ENCODE measurements around the gene SHB.

DNA sequence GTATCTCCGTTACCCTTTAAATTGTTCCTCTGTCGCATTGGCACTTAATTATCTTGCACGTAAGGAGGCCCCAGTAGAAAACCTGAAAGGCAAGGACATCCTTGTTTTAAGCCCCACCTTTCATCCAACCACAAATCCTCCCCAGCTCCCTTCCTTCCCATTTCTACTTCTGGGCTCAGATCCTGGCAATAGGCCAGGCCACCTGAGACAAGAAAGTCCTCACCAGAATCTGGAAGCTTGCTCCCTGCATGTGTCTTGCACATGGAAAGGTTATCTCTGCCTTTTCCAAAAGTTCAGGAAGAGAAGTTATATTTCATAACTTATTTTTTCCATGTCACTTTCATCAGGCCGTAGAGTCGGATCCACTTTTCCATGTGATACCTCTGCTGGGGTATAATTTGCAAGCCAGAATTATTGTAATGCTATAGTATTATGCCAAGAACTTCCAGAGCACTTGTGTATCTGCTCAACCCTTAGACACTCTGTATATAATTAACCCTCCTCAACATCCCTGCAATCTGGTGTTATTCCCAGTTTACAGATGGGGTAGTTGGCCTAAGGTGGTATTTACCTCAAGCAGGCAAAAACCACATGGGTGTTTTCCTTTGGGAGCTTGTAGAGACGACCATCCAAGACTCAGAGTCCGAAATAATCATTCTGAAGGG, 2.6 kb upstream of the SHB start:
- TF ChIP-seq, protein P1, sequence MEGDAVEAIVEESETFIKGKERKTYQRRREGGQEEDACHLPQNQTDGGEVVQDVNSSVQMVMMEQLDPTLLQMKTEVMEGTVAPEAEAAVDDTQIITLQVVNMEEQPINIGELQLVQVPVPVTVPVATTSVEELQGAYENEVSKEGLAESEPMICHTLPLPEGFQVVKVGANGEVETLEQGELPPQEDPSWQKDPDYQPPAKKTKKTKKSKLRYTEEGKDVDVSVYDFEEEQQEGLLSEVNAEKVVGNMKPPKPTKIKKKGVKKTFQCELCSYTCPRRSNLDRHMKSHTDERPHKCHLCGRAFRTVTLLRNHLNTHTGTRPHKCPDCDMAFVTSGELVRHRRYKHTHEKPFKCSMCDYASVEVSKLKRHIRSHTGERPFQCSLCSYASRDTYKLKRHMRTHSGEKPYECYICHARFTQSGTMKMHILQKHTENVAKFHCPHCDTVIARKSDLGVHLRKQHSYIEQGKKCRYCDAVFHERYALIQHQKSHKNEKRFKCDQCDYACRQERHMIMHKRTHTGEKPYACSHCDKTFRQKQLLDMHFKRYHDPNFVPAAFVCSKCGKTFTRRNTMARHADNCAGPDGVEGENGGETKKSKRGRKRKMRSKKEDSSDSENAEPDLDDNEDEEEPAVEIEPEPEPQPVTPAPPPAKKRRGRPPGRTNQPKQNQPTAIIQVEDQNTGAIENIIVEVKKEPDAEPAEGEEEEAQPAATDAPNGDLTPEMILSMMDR (IDR thresholded peaks at IDR 0.05): no peak
- no peak for TF ChIP-seq POLR2AphosphoS5 (IDR thresholded peaks at IDR 0.05)

Measured in prostate gland (tissue), 2 donors.